SH-SY5Y (cell line): ENCODE results near the gene IL10RA.

Source experiments
- GATA2 ChIP-seq: IDR thresholded peaks from 2 replicates; pipeline ENCODE4 v1.6.1; 2011; ENCODE audit warnings: mild to moderate bottlenecking, low read depth, low read length
- GATA3 ChIP-seq: IDR thresholded peaks from 2 replicates; pipeline ENCODE4 v1.6.1; 2011; ENCODE audit warnings: low read depth, mild to moderate bottlenecking, low read length, moderate library complexity

GRCh38 chr11:118048472-118049370, 62.5 kb downstream of the IL10RA start:
- TF ChIP-seq GATA3 (no peak), GATA2 (no peak)
